ENCODE measurements around the gene KREMEN1.

KREMEN1 gene

DNA sequence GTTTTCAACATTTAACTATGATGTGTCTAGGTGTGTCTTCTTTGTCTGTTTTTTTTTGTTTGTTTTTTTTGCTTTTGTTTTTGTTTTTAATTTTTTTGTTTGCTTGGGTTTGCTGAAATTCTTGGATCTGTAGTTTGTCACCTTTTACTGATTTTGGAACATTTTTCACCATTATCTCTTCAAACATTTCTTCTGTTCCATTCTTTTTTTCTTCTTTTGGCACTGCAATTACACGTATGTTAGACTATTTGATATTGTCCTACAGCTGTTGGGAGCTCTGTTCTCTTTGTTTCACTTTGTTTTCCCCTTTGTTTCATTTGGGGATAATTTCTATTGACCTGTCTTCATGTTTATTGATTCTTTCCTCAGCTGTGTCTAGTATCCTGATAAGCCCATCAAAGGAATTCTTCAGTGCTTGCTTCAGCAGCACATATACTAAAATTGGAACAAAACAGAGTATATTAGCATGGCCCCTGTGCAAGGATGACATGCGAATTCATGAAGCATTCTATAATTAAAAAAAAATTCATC lies 60.8 kb downstream of the KREMEN1 start:
- no peak for DNase-seq
- no peaks in the 10 kb centered on the region for H3K9me3 ChIP-seq (ENCODE audit: insufficient read depth, low read length, severe bottlenecking)
- H3K4me2 ChIP-seq (ENCODE audit: insufficient read depth, low read length), result no peak overlapping the region
- H3K4me3 ChIP-seq (ENCODE audit: low read depth in 1 of 2, low read length in 2 of 2), result no peak overlapping the region
- TF ChIP-seq, protein P1, sequence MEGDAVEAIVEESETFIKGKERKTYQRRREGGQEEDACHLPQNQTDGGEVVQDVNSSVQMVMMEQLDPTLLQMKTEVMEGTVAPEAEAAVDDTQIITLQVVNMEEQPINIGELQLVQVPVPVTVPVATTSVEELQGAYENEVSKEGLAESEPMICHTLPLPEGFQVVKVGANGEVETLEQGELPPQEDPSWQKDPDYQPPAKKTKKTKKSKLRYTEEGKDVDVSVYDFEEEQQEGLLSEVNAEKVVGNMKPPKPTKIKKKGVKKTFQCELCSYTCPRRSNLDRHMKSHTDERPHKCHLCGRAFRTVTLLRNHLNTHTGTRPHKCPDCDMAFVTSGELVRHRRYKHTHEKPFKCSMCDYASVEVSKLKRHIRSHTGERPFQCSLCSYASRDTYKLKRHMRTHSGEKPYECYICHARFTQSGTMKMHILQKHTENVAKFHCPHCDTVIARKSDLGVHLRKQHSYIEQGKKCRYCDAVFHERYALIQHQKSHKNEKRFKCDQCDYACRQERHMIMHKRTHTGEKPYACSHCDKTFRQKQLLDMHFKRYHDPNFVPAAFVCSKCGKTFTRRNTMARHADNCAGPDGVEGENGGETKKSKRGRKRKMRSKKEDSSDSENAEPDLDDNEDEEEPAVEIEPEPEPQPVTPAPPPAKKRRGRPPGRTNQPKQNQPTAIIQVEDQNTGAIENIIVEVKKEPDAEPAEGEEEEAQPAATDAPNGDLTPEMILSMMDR (IDR thresholded peaks at IDR 0.05; ENCODE audit: borderline replicate concordance, extremely low read depth, low read length, poor library complexity, severe bottlenecking), result no peak
- no peak for TF ChIP-seq EZH2 (IDR thresholded peaks at IDR 0.05; ENCODE audit: borderline replicate concordance, low read depth, low read length, severe bottlenecking)
- H3K9ac ChIP-seq (ENCODE audit: low read depth, low read length), result no peak overlapping the region
- ATAC-seq (ENCODE audit: insufficient read depth, low read depth), result no peak
- H3K36me3 ChIP-seq (ENCODE audit: insufficient read depth, low read length), result peaks cover 71% of the 10 kb centered on the region
- H3K27me3 ChIP-seq (ENCODE audit: insufficient read depth, low read length, poor library complexity), result no peaks in the 10 kb centered on the region
- H2AFZ ChIP-seq (ENCODE audit: low read depth, low read length), result no peak overlapping the region
- peaks cover 6% of the 10 kb centered on the region; the same call in 1 of the 2 replicates for H4K20me1 ChIP-seq (ENCODE audit: insufficient read depth, low read length)
- H3K79me2 ChIP-seq (ENCODE audit: insufficient read depth, low read length), result no peaks in the 10 kb centered on the region
- H3K4me1 ChIP-seq (ENCODE audit: insufficient read depth, low read length), result no peaks in the 10 kb centered on the region
- no peak overlapping the region for H3K27ac ChIP-seq (ENCODE audit: low read length)

DNA sequence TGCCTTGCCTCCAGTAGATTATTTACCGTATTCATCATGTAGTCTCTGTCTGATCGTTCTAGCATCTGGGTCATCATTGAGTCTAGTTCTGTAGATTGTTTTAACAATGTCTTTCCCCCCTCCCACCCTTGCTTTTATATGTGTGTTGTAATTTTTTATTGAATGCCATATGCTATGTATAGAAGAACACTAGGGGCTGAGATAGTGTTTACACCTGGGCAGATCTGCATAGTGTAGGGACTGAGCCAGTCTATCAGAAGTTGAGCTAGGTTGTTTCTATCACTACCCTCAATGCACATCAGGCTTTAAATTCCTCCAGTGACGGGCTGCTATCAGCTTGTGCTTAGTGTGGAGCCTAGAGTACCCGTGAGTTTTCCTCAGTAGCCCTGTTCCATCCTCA lies 61.6 kb downstream of the KREMEN1 start:
- H3K9ac ChIP-seq (ENCODE audit: low read depth, low read length), result no peak overlapping the region
- no peaks in the 10 kb centered on the region for H3K4me1 ChIP-seq (ENCODE audit: insufficient read depth, low read length)
- TF ChIP-seq, protein P1 (IDR thresholded peaks at IDR 0.05; ENCODE audit: borderline replicate concordance, extremely low read depth, low read length, poor library complexity, severe bottlenecking), result no peak
- no peak for TF ChIP-seq EZH2 (IDR thresholded peaks at IDR 0.05; ENCODE audit: borderline replicate concordance, low read depth, low read length, severe bottlenecking)
- H3K4me2 ChIP-seq (ENCODE audit: insufficient read depth, low read length), result no peak overlapping the region
- H3K4me3 ChIP-seq (ENCODE audit: low read depth in 1 of 2, low read length in 2 of 2), result no peak overlapping the region
- no peaks in the 10 kb centered on the region for H3K9me3 ChIP-seq (ENCODE audit: insufficient read depth, low read length, severe bottlenecking)
- H3K27ac ChIP-seq (ENCODE audit: low read length), result no peak overlapping the region
- H2AFZ ChIP-seq (ENCODE audit: low read depth, low read length), result no peak overlapping the region
- DNase-seq (no peak), ATAC-seq (ENCODE audit: insufficient read depth, low read depth) (no peak)
- peaks cover 6% of the 10 kb centered on the region; the same call in 1 of the 2 replicates for H4K20me1 ChIP-seq (ENCODE audit: insufficient read depth, low read length)
- no peaks in the 10 kb centered on the region for H3K79me2 ChIP-seq (ENCODE audit: insufficient read depth, low read length)
- H3K27me3 ChIP-seq (ENCODE audit: insufficient read depth, low read length, poor library complexity), result no peaks in the 10 kb centered on the region
- peaks cover 70% of the 10 kb centered on the region for H3K36me3 ChIP-seq (ENCODE audit: insufficient read depth, low read length)

DNA sequence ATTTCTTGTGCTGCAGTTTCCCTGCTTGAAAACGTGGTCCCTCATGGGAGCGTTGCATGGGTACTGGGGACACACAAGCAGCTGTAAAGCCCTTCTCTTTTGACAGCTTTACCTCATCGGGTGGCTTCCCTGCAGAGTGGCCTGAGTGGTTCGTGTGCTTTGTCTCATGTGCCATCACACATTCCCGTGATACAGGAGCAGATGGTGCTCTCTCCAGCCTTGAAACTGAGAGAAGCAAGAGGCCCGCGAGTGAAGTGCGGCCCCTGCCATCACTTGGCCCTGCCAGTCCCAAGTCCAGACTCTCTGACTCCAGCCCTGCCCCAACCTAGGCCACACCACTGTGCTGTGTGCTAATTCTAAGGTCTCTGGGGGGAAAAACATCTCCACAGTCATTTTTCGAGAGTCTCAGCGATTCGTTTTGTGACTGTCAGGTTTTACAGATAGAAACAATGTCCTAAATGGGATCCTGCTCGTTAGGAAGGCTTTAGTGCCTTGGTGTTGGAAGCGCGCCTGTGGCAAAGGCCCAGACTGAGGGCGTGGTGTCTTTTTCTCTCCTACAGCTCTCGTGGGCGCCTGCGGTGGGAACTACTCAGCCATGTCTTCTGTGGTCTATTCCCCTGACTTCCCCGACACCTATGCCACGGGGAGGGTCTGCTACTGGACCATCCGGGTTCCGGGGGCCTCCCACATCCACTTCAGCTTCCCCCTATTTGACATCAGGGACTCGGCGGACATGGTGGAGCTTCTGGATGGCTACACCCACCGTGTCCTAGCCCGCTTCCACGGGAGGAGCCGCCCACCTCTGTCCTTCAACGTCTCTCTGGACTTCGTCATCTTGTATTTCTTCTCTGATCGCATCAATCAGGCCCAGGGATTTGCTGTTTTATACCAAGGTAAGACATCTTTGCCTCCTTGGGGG lies 64.2 kb downstream of the KREMEN1 start:
- H3K27me3 ChIP-seq (ENCODE audit: insufficient read depth, low read length, poor library complexity), result no peaks in the 10 kb centered on the region
- peaks cover 6% of the 10 kb centered on the region; the same call in 1 of the 2 replicates for H4K20me1 ChIP-seq (ENCODE audit: insufficient read depth, low read length)
- H2AFZ ChIP-seq (ENCODE audit: low read depth, low read length), result no peak overlapping the region
- H3K79me2 ChIP-seq (ENCODE audit: insufficient read depth, low read length), result no peaks in the 10 kb centered on the region
- DNase-seq (no peak), ATAC-seq (ENCODE audit: insufficient read depth, low read depth) (no peak)
- no peak overlapping the region for H3K4me3 ChIP-seq (ENCODE audit: low read depth in 1 of 2, low read length in 2 of 2)
- H3K36me3 ChIP-seq (ENCODE audit: insufficient read depth, low read length), result peaks cover 85% of the 10 kb centered on the region
- no peak overlapping the region for H3K9ac ChIP-seq (ENCODE audit: low read depth, low read length)
- TF ChIP-seq, protein P1 (IDR thresholded peaks at IDR 0.05; ENCODE audit: borderline replicate concordance, extremely low read depth, low read length, poor library complexity, severe bottlenecking), result no peak
- no peak for TF ChIP-seq EZH2 (IDR thresholded peaks at IDR 0.05; ENCODE audit: borderline replicate concordance, low read depth, low read length, severe bottlenecking)
- no peak overlapping the region for H3K27ac ChIP-seq (ENCODE audit: low read length)
- H3K4me1 ChIP-seq (ENCODE audit: insufficient read depth, low read length), result no peaks in the 10 kb centered on the region
- no peaks in the 10 kb centered on the region for H3K9me3 ChIP-seq (ENCODE audit: insufficient read depth, low read length, severe bottlenecking)
- H3K4me2 ChIP-seq (ENCODE audit: insufficient read depth, low read length), result no peak overlapping the region

All from DND-41 (cell line).